GM21447 (cell line): ENCODE measurements around the gene GPR82.
"Not testable (repeated sequence)": the region's sequence is repeated elsewhere in the genome, so short reads cannot be mapped to it uniquely, and the experiment has no call there.

Source experiments
- ATAC-seq: cut with Tn5 transposase; IDR thresholded peaks from one replicate; pipeline ENCODE4 v1.9.1; 2021; ENCODE audit not compliant: unreplicated experiment

Gene GPR82

GRCh38 chrX:41723826-41724225 is at the start of gene GPR82:
TSS of gene GPR82 (plus strand) at chrX:41724181. CDS start at chrX:41727027, 2,846 bp downstream.
- ATAC-seq, result no peak

GRCh38 chrX:41676361-41676760 is 47.6 kb upstream of the GPR82 start:
- not testable (repeated sequence) for ATAC-seq

- ATAC-seq, result no peak
Measured at GRCh38 chrX:41677183-41678060, 46.6 kb upstream of the GPR82 start.

GRCh38 chrX:41684138-41684537 is 39.8 kb upstream of the GPR82 start:
- ATAC-seq, result no peak

GRCh38 chrX:41684940-41685339 is 39.0 kb upstream of the GPR82 start:
- no peak for ATAC-seq

GRCh38 chrX:41686788-41687187 is 37.2 kb upstream of the GPR82 start:
- no peak for ATAC-seq

GRCh38 chrX:41688156-41688555 is 35.8 kb upstream of the GPR82 start:
- no peak for ATAC-seq

GRCh38 chrX:41688835-41689234 is 35.1 kb upstream of the GPR82 start, which contains the start of gene GPR34:
TSS of gene GPR34 (plus strand) at chrX:41688973. CDS start at chrX:41695634, 6,661 bp downstream.
- no peak for ATAC-seq

- ATAC-seq, result no peak
Measured at GRCh38 chrX:41689711-41690110, 34.3 kb upstream of the GPR82 start.

GRCh38 chrX:41692162-41692749 is 31.7 kb upstream of the GPR82 start:
- ATAC-seq, result no peak

- ATAC-seq, result no peak
Measured at GRCh38 chrX:41693024-41693423, 31.0 kb upstream of the GPR82 start.

GRCh38 chrX:41695426-41695825 is 28.6 kb upstream of the GPR82 start:
- no peak for ATAC-seq

- ATAC-seq, result no peak
Measured at GRCh38 chrX:41703574-41704029, 20.4 kb upstream of the GPR82 start.

- no peak for ATAC-seq
Measured at GRCh38 chrX:41705042-41705441, 18.9 kb upstream of the GPR82 start.

GRCh38 chrX:41705680-41706374 is 18.2 kb upstream of the GPR82 start:
- ATAC-seq, result peak; percentile 92

- no peak for ATAC-seq
Measured at GRCh38 chrX:41707218-41707617, 16.8 kb upstream of the GPR82 start.

GRCh38 chrX:41708486-41708885 is 15.5 kb upstream of the GPR82 start:
- ATAC-seq, result no peak

- no peak for ATAC-seq
Measured at GRCh38 chrX:41711021-41711667, 12.8 kb upstream of the GPR82 start.

- no peak for ATAC-seq
Measured at GRCh38 chrX:41716222-41716621, 7.8 kb upstream of the GPR82 start.

GRCh38 chrX:41716767-41717473 is 7.1 kb upstream of the GPR82 start:
- no peak for ATAC-seq
